Natural killer cell treated with Interleukin-12 subunit alpha and Interleukin-12 subunit beta and Interleukin-15 and Interleukin-18, amount 100 ng/mL, for 72 hours (primary cell): ENCODE measurements around the gene AGK. TPM values are rescaled to one million over a fixed set of nuclear protein-coding genes. Genes with fewer than 3 reads are reported as not detected.
"Not testable (repeated sequence)": the region's sequence is repeated elsewhere in the genome, so short reads cannot be mapped to it uniquely, and the experiment has no call there.

ENCODE experiments used
- ATAC-seq, 2 donors: fragments of 150-1000 bp; cut with Tn5 transposase in 1 of 2; sonication (Bioruptor Pico), chemical (Tn5 transposase) in 1 of 2; 2 replicates each; pipeline ENCODE4 v1.10.0; 2021
- DNase-seq: peaks from one replicate; pipeline ENCODE4 v3.0.0; 2022; ENCODE audit warnings: low spot score
- H3K27ac Mint-ChIP-seq, 2 donors: 1 replicate in 1 of 2; 2 replicates in 1 of 2; pipeline ENCODE4 v1.8.0; 2022; ENCODE audit warnings: mixed read lengths in 2 of 2, mild to moderate bottlenecking in 1 of 2, moderate library complexity in 1 of 2
- H3K27me3 Mint-ChIP-seq, 2 donors: 1 replicate in 1 of 2; 2 replicates in 1 of 2; pipeline ENCODE4 v1.8.0; 2022; ENCODE audit warnings: mixed read lengths in 2 of 2
- H3K36me3 Mint-ChIP-seq: one replicate; pipeline ENCODE4 v1.8.0; 2022; ENCODE audit warnings: mixed read lengths
- H3K4me1 Mint-ChIP-seq, 2 donors: 1 replicate in 1 of 2; 2 replicates in 1 of 2; pipeline ENCODE4 v1.8.0; 2022; ENCODE audit warnings: low read depth in 2 of 2, mixed read lengths in 2 of 2, mild to moderate bottlenecking in 1 of 2
- H3K4me3 Mint-ChIP-seq: one replicate; pipeline ENCODE4 v1.8.0; 2022; ENCODE audit warnings: mixed read lengths
- H3K9me3 Mint-ChIP-seq: 2 replicates; pipeline ENCODE4 v1.8.0; 2022; ENCODE audit warnings: mixed read lengths
- total RNA-seq, 2 donors: library from RNA; stranded (reverse); gene quantifications; one replicate each; pipeline ENCODE4 v1.2.3, GENCODE V29; 2022

Gene AGK
- total RNA-seq, 2 donors from 2014 or later: 86.9 to 140 TPM

DNA sequence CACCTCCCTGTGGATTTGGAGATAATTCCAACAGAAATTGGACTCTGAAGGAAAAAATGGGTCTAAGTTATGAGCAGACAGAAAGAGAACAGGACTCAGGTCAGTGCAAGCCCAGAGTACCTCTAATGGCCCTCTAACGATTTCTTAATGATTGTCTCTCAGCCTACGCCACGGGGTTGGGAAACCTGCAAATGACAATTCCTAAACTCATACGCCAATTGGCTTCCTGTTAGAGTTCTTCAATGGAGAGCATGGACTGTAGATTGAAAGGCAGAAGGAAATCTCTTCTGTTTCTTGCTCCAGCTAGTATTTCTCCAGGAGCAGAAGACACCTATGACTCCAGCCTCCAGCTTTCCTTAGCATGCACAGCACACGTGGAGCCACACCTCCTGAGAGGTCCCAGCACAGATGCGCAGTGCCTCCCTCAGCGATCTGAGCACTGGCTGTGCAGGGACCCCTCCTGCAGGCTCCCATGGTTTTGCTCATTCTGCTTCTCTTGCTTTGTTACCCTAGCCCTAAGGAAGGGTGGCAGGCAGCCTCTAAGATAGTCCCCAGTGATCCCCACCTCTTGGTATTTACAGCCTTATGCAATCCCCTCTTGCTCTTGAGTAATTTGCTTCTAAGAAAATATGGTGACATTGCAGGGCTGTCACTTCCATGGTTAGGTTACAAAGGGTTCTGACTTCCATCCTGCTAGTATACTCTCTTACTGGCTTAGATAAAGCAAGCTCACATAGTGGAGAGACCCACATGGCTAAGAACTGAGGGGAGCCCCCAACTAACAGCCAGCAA, 120.7 kb downstream of the AGK start:
- peak overlapping the region; percentile 84 to 88 for H3K27ac Mint-ChIP-seq
- H3K36me3 Mint-ChIP-seq: peaks cover 18% of the 10 kb centered on the region
- peak overlapping the region; percentile 76 for H3K4me3 Mint-ChIP-seq
- peaks cover 48 to 55% of the 10 kb centered on the region in 2 donors for H3K4me1 Mint-ChIP-seq
- peak; percentile 82 to 89 for ATAC-seq
- peak; percentile 67 for DNase-seq
- H3K9me3 Mint-ChIP-seq: peaks cover 3% of the 10 kb centered on the region
- H3K27me3 Mint-ChIP-seq: no peaks in the 10 kb centered on the region

DNA sequence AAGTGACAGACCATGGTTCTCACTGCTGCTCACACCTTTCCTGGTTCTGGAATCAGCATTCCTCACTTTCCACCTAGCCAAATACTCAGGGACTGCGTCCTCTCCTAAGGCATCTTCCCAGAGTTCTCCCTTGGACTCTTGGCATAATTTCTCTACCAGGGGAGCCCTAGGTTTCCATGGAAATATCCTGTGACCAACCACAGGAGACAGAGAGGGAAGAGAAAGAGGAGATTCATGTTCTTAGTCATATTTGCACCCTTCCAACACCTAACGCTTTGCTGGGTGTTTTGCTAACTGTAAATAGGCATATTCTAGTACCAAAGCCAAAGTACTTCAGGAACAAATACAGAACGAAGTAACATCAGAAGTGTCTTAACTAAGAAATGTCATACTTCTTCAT, 122.1 kb downstream of the AGK start:
- H3K4me1 Mint-ChIP-seq: peaks cover 48 to 55% of the 10 kb centered on the region in 2 donors
- no peak for ATAC-seq
- H3K9me3 Mint-ChIP-seq: peaks cover 3% of the 10 kb centered on the region
- H3K27ac Mint-ChIP-seq: peak overlapping the region; percentile 84 to 88
- H3K4me3 Mint-ChIP-seq: no peak overlapping the region
- peaks cover 18% of the 10 kb centered on the region for H3K36me3 Mint-ChIP-seq
- no peak for DNase-seq
- H3K27me3 Mint-ChIP-seq: no peaks in the 10 kb centered on the region

DNA sequence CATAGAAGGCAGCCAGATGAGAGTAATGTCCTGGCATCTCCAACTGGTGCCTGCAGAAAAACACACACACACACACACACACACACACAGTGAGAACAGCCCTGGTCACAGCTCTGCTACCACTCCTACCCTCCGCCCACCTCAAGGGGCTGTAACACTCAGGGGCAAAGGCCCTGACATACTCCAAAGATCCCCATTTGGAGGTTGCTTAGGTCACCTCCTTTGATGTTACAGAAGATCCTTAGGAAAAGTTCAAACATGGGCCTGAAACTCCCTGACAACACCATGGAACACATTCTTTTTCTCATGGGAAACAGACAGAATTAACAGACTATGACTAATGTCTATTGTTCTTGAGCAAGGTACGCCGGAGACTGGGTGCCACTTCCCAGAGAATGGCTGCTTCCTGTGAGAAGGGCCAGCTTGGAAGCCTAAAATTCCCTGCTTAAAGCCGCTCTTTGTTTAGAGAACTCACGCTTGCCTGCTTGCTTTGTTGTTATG, 123.0 kb downstream of the AGK start:
- Mint-ChIP-seq H3K4me3 (peak overlapping the region; percentile 35), H3K4me1 (peaks cover 46 to 55% of the 10 kb centered on the region in 2 donors), H3K27me3 (no peaks in the 10 kb centered on the region), H3K9me3 (peaks cover 3% of the 10 kb centered on the region), H3K36me3 (peaks cover 18% of the 10 kb centered on the region), H3K27ac (peak overlapping the region; percentile 84 to 88)
- DNase-seq: no peak
- ATAC-seq: no peak

GRCh38 chr7:141674702-141675101, 123.5 kb downstream of the AGK start:
- ATAC-seq (no peak), DNase-seq (no peak)
- Mint-ChIP-seq H3K36me3 (peaks cover 18% of the 10 kb centered on the region), H3K27ac (peak overlapping the region; percentile 84 to 88), H3K4me1 (peaks cover 46 to 57% of the 10 kb centered on the region in 2 donors), H3K4me3 (peak overlapping the region; percentile 63), H3K27me3 (no peaks in the 10 kb centered on the region), H3K9me3 (peaks cover 3% of the 10 kb centered on the region)

DNA sequence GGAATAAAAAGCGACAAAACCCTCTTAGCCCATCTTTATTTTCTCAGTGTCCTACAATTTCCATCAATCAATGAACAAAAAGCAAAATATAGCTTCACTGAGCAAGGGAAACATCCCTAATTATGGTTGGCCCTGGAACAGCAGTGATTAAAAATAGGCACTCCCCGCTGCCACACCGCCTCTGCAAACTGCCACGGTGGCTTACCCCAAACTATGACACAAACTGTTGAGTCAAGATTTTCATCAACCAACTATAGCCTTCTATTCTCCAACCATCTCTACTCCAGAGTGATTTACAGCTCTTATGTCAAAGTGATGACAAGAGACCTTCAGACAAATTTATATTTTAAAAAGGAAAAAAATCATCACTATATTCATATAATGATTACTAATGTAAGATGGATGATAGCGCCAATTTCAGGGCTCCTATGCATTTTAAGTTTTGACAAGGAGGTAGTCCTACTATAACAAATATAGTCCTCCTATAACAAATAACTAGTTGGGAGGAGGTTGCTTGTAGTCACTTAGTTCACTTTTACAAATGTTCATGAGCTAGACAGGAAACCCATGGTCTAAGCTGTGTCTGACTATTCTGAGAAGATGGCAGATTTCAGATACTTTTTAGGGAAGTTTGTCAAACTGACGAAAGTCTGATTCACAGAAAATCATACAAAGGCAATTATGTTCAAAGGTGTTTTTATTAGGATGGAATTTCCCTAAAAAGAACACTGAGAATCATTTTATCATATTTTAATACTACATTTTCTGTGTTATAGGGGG, 124.4 kb downstream of the AGK start:
- peaks cover 18% of the 10 kb centered on the region for H3K36me3 Mint-ChIP-seq
- ATAC-seq (peak in 1 of 2 donors; percentile 52), DNase-seq (no peak)
- peaks cover 48 to 61% of the 10 kb centered on the region in 2 donors for H3K4me1 Mint-ChIP-seq
- H3K4me3 Mint-ChIP-seq: peak overlapping the region; percentile 63
- H3K27me3 Mint-ChIP-seq: no peaks in the 10 kb centered on the region
- H3K27ac Mint-ChIP-seq: peak overlapping the region; percentile 84 to 88
- H3K9me3 Mint-ChIP-seq: peaks cover 3% of the 10 kb centered on the region

GRCh38 chr7:141676618-141677017, 125.4 kb downstream of the AGK start:
- peaks cover 3% of the 10 kb centered on the region for H3K9me3 Mint-ChIP-seq
- H3K27ac Mint-ChIP-seq: peak overlapping the region; percentile 84 to 88
- ATAC-seq (no peak), DNase-seq (no peak)
- peak overlapping the region; percentile 63 for H3K4me3 Mint-ChIP-seq
- no peaks in the 10 kb centered on the region for H3K27me3 Mint-ChIP-seq
- peaks cover 46 to 58% of the 10 kb centered on the region in 2 donors for H3K4me1 Mint-ChIP-seq
- H3K36me3 Mint-ChIP-seq: peaks cover 15% of the 10 kb centered on the region

DNA sequence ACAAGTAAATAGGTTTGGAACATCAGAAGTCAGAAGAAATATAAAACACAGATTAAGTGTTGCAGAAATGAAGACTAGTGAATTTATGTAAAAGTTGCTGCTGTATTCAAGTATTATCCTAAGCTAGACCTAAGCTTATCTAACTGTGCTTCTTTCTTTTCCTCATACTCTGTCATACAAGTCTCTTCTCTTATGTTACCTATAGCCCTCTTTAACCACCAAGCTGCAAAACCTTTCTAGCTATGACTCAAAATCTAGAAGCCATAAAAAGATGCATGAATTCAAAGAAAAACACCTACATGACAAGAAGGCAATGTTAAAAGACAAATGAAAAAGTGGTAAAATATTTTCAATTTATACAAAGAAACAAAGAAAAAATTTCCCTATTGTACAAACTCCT, 127.8 kb downstream of the AGK start:
- H3K27ac Mint-ChIP-seq: peak overlapping the region in 1 of 2 donors; percentile 45

GRCh38 chr7:141685285-141686023, 134.2 kb downstream of the AGK start:
- H3K36me3 Mint-ChIP-seq: peaks cover 6% of the 10 kb centered on the region
- H3K4me1 Mint-ChIP-seq: peaks cover 16 to 22% of the 10 kb centered on the region in 2 donors
- no peaks in the 10 kb centered on the region for H3K9me3 Mint-ChIP-seq
- DNase-seq (no peak), ATAC-seq (no peak)
- no peak overlapping the region for H3K27ac Mint-ChIP-seq
- no peaks in the 10 kb centered on the region for H3K27me3 Mint-ChIP-seq
- H3K4me3 Mint-ChIP-seq: no peak overlapping the region

More for the DNA sequence above, 127.8 kb downstream of the AGK start:
- Mint-ChIP-seq H3K9me3 (no peaks in the 10 kb centered on the region), H3K4me1 (peaks cover 33 to 41% of the 10 kb centered on the region in 2 donors), H3K4me3 (peak overlapping the region; percentile 41), H3K27me3 (no peaks in the 10 kb centered on the region), H3K36me3 (no peaks in the 10 kb centered on the region)
- ATAC-seq: peak in 1 of 2 donors; percentile 78
- no peak for DNase-seq

DNA sequence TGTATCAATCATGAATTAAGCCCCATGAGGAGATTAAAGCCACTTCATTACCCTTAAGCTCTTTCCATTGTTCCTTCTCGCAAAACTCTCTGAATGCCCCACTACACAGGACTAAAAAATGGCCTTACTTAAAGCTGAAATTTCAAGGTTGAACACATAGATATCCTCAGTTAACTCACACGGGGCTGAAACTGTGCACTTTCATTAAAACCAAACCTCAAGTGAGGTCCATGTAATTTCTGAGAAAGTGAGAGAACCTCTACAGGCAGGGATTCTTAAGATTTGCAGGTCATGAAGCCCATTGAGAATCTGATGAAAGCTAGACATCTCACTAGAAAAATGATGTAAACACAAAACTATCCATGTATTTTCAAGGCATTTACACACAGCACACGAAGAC, 134.9 kb downstream of the AGK start:
- Mint-ChIP-seq H3K36me3 (peaks cover 6% of the 10 kb centered on the region), H3K4me1 (peaks cover 15 to 19% of the 10 kb centered on the region in 2 donors), H3K9me3 (no peaks in the 10 kb centered on the region), H3K27ac (no peak overlapping the region), H3K27me3 (no peaks in the 10 kb centered on the region), H3K4me3 (no peak overlapping the region)
- no peak for DNase-seq
- ATAC-seq: no peak

GRCh38 chr7:141686670-141687069, 135.5 kb downstream of the AGK start:
- H3K27ac Mint-ChIP-seq: no peak overlapping the region
- H3K9me3 Mint-ChIP-seq: no peaks in the 10 kb centered on the region
- DNase-seq (no peak), ATAC-seq (no peak)
- H3K36me3 Mint-ChIP-seq: peaks cover 6% of the 10 kb centered on the region
- no peaks in the 10 kb centered on the region for H3K27me3 Mint-ChIP-seq
- no peak overlapping the region for H3K4me3 Mint-ChIP-seq
- peaks cover 15 to 19% of the 10 kb centered on the region in 2 donors for H3K4me1 Mint-ChIP-seq

GRCh38 chr7:141688043-141688442, 136.8 kb downstream of the AGK start:
- Mint-ChIP-seq H3K36me3 (peaks cover 6% of the 10 kb centered on the region), H3K27ac (no peak overlapping the region), H3K27me3 (no peaks in the 10 kb centered on the region), H3K4me3 (no peak overlapping the region), H3K4me1 (peaks cover 18 to 21% of the 10 kb centered on the region in 2 donors), H3K9me3 (no peaks in the 10 kb centered on the region)
- no peak for ATAC-seq
- DNase-seq: no peak

DNA sequence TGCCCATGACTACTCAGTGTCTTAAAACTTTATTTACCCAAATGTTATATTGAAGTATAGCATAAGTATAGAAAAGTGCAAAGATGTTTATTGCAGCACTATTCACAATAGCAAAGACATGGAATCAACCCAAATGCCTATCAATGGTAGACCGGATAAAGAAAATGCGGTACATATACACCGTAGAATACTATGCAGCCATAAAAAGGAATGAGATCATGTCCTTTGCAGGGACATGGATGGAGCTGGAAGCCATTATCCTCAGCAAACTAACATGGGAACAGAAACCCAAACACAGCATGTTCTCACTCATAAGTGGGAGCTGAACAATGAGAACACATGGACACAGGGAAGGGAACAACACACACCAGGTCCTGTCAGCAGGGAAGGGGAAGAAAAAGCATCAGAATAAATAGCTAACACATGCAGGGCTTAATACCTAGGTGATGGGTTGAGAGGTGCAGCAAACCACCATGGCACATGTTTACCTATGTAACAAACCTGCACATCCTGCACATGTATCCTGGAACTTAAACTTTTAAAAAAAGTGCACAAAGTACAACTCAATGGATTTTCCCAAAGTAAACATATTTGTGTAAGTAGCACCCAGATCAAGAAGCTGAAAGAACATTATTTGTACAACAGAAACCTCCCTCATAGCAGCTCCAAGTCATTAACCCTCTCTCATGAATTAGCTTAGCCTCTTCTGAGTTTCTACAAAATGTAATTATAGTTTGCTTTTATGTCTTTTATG, 138.0 kb downstream of the AGK start:
- not testable (repeated sequence) for DNase-seq, H3K36me3 Mint-ChIP-seq, H3K9me3 Mint-ChIP-seq, H3K4me3 Mint-ChIP-seq, H3K27ac Mint-ChIP-seq, ATAC-seq, H3K27me3 Mint-ChIP-seq
- peaks cover 24 to 25% of the 10 kb centered on the region in 2 donors for H3K4me1 Mint-ChIP-seq

GRCh38 chr7:141691540-141691939, 140.3 kb downstream of the AGK start:
- Mint-ChIP-seq H3K4me3 (no peak overlapping the region), H3K27ac (no peak overlapping the region), H3K36me3 (no peaks in the 10 kb centered on the region), H3K9me3 (no peaks in the 10 kb centered on the region), H3K27me3 (no peaks in the 10 kb centered on the region), H3K4me1 (peaks cover 33 to 34% of the 10 kb centered on the region in 2 donors)
- no peak for ATAC-seq
- DNase-seq: no peak
